Measurements from ENCODE around the gene CAMK2B.

DNA sequence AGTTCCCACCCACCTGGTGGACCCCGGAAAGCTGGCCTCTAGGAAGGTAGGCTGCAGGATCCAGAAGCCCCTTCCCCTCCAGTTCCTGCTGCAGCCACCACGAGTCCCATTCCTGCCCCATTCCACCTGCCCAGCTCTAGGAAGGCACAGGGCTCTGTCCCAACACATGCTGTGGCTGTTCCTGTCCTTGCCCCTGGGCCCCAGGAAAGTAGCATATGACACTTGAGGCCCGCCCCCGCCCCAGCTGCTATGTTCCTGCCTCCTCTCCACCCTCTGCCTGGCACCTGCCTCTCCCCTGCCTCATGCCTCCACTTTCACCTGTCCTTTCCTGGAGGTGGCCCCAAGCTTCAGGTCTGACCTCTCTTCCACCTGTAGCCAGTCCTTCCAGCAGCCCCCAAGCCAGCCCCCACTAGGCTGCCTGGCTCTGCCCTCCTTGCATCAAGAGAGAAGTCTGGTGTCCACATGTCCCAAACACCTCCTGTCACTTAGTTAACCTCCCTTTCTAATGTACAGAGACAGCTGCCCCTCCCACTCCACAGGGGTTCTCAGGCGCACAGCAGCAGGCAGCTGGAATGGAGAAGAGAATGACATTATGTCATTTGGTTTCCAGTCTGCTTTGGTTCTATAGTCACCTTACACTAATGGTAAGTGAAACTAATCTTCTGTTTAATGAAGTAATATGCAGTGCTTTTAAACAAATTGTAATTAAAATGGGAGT is 101.9 kb downstream of the CAMK2B start:
- TF ChIP-seq, protein P1, sequence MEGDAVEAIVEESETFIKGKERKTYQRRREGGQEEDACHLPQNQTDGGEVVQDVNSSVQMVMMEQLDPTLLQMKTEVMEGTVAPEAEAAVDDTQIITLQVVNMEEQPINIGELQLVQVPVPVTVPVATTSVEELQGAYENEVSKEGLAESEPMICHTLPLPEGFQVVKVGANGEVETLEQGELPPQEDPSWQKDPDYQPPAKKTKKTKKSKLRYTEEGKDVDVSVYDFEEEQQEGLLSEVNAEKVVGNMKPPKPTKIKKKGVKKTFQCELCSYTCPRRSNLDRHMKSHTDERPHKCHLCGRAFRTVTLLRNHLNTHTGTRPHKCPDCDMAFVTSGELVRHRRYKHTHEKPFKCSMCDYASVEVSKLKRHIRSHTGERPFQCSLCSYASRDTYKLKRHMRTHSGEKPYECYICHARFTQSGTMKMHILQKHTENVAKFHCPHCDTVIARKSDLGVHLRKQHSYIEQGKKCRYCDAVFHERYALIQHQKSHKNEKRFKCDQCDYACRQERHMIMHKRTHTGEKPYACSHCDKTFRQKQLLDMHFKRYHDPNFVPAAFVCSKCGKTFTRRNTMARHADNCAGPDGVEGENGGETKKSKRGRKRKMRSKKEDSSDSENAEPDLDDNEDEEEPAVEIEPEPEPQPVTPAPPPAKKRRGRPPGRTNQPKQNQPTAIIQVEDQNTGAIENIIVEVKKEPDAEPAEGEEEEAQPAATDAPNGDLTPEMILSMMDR (IDR thresholded peaks at IDR 0.05), result no peak
- no peak for TF ChIP-seq POLR2AphosphoS5 (IDR thresholded peaks at IDR 0.05)
- TF ChIP-seq POLR2A (IDR thresholded peaks at IDR 0.05), result no peak
- no peak for TF ChIP-seq EP300 (IDR thresholded peaks at IDR 0.05)

All from sigmoid colon (tissue), 4 donors.